ENCODE results near the gene PRR35. TPM values are rescaled to one million over a fixed set of nuclear protein-coding genes. Genes with fewer than 3 reads are reported as not detected.

PRR35 gene
- total RNA-seq, 2 experiments from 2014 or later: not detected

- DNase-seq: no peak
- CTCF ChIA-PET: no interaction called here
- H3K36me3 Mint-ChIP-seq (ENCODE audit: low read depth): peaks cover 3% of the 10 kb centered on the region
- H3K27ac Mint-ChIP-seq: no peak overlapping the region
- intact Hi-C loops (cut with micrococcal nuclease): no loop called here
- H3K27me3 Mint-ChIP-seq (ENCODE audit: low read depth): peaks cover 2% of the 10 kb centered on the region
- H3K4me1 Mint-ChIP-seq (ENCODE audit: low read depth): no peaks in the 10 kb centered on the region
- no peak overlapping the region for H3K4me3 Mint-ChIP-seq
- H3K9me3 Mint-ChIP-seq: no peaks in the 10 kb centered on the region
These were observed 3.6 kb upstream of the PRR35 start for GRCh38 chr16:556474-557173.

- Mint-ChIP-seq H3K9me3 (no peaks in the 10 kb centered on the region), H3K4me1 (ENCODE audit: low read depth) (no peaks in the 10 kb centered on the region), H3K27me3 (ENCODE audit: low read depth) (peaks cover 2% of the 10 kb centered on the region), H3K4me3 (no peak overlapping the region), H3K36me3 (ENCODE audit: low read depth) (peaks cover 3% of the 10 kb centered on the region), H3K27ac (no peak overlapping the region)
- CTCF ChIA-PET: no interaction called here
- DNase-seq: no peak
- intact Hi-C loops (cut with micrococcal nuclease): no loop called here
These were observed 2.5 kb upstream of the PRR35 start for GRCh38 chr16:557463-558297.

DNA sequence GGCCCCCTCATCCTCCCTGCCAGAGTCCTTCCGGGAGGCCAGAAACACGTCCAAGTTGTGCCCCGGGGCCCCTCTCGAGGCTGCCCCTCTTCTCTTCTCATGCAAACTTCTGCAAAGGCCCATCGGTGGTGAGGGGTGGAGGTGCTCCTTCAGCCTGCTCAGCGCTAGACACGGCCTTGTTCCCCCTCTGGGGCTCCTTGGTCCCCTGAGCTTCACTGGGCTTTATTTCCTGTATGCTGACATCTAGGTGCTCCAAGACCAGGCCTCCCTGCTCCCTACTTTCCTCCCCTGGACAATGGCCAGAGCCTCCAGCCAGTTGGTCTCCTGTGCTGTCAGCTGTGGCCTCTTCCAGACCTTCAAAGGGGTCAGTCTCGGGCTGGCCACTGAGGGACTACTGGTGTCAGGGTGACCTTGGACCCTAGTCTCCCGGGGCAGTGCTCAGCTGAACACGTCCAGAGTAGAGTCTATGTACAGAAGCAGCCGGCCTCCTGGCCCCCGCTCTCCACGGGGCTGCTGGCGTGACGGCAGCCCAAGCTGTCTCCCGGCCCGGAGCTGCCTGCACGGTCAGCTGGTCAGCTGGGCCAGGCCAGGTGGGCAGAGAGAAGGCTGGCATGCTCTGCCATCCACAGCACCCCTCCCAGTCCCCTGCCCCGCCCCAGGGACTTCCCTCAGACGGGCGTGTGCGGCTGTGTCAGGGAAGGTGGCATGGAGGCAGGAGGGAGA lies 1.7 kb upstream of the PRR35 start:
- no peaks in the 10 kb centered on the region for H3K9me3 Mint-ChIP-seq
- no peaks in the 10 kb centered on the region for H3K4me1 Mint-ChIP-seq (ENCODE audit: low read depth)
- peaks cover 3% of the 10 kb centered on the region for H3K36me3 Mint-ChIP-seq (ENCODE audit: low read depth)
- no peak overlapping the region for H3K4me3 Mint-ChIP-seq
- H3K27me3 Mint-ChIP-seq (ENCODE audit: low read depth): peaks cover 2% of the 10 kb centered on the region
- no peak for DNase-seq
- intact Hi-C loops (cut with micrococcal nuclease): no loop called here
- CTCF ChIA-PET: no interaction called here
- H3K27ac Mint-ChIP-seq: no peak overlapping the region

DNA sequence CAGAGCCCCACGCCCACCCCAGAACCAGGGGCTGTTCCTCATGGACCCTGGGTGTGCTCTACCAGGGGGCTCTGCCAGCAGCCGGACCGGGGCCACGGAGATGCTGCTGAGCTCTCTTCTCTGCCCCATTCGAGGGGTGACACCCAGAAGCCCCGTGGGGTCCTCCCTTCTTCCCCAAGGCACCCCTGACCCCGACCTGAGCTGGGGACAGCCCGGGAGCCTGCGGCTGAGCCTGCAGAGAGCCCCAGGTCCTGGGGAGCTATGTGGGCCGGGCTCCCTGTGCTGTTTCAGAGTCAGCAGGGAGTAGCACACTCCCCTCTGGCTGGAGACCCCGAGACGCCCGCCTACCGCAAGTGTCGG lies 1.2 kb upstream of the PRR35 start:
- no peak for DNase-seq
- Mint-ChIP-seq H3K9me3 (no peaks in the 10 kb centered on the region), H3K4me3 (no peak overlapping the region), H3K4me1 (ENCODE audit: low read depth) (no peaks in the 10 kb centered on the region), H3K27me3 (ENCODE audit: low read depth) (peaks cover 2% of the 10 kb centered on the region), H3K27ac (no peak overlapping the region), H3K36me3 (ENCODE audit: low read depth) (peaks cover 3% of the 10 kb centered on the region)
- intact Hi-C loops (cut with micrococcal nuclease): no loop called here
- CTCF ChIA-PET: no interaction called here

DNA sequence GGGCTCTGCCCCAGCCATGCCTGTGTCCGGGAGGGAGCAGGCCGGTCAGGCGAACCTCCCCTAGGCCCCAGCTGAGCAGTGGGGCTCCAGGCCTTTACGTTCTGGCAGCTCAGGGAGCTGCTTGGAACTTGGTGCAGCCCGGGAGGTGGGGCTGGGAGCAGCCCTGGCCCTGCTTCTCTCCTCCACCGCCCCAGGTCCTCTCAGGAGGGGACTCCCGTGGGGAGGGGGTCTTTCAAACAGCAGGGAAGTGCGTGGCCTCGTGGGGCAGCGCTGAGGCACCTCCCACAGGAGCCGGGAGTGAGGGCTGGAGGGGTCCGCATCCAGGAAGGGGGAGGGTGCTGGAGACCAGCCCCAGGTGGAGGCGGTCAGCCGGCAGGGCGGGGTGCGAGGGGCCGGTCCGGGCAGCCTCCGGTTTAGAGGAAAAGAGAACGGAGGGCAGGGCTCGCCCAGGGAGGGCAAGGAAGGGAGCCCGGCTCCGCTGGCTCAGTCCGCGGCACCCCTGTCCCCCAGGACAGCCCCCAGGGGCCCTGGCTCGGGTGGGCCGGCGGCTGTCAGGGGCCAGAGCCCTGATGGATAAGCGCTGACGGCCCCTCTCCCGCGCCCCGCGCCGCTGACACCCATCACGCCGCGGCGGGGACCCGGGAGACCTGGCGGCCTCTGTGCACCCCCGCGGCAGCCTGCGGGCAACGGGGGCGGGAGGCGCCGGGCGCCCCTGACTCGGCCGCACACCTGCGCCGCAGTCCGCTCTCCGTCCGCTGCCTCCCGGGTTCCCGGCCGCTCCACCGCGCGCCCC lies 587 bp upstream of the PRR35 start:
- no peaks in the 10 kb centered on the region for H3K4me1 Mint-ChIP-seq (ENCODE audit: low read depth)

GRCh38 chr16:560701-561412 lies 663 bp downstream of the PRR35 start:
- H3K27me3 Mint-ChIP-seq (ENCODE audit: low read depth): peaks cover 2% of the 10 kb centered on the region
- no peak for DNase-seq
- CTCF ChIA-PET: no interaction called here
- intact Hi-C loops (cut with micrococcal nuclease): no loop called here
- no peaks in the 10 kb centered on the region for H3K4me1 Mint-ChIP-seq (ENCODE audit: low read depth)
- H3K27ac Mint-ChIP-seq: no peak overlapping the region
- H3K4me3 Mint-ChIP-seq: no peak overlapping the region
- H3K36me3 Mint-ChIP-seq (ENCODE audit: low read depth): no peaks in the 10 kb centered on the region
- no peaks in the 10 kb centered on the region for H3K9me3 Mint-ChIP-seq

More for the DNA sequence above, 587 bp upstream of the PRR35 start:
- Mint-ChIP-seq H3K36me3 (ENCODE audit: low read depth) (no peaks in the 10 kb centered on the region), H3K9me3 (no peaks in the 10 kb centered on the region), H3K27ac (no peak overlapping the region), H3K4me3 (no peak overlapping the region), H3K27me3 (ENCODE audit: low read depth) (peaks cover 2% of the 10 kb centered on the region)
- intact Hi-C loops (cut with micrococcal nuclease): no loop called here
- no peak for DNase-seq
- CTCF ChIA-PET: no interaction called here

- Mint-ChIP-seq H3K4me1 (ENCODE audit: low read depth) (peaks cover under 1% of the 10 kb centered on the region), H3K9me3 (no peaks in the 10 kb centered on the region), H3K36me3 (ENCODE audit: low read depth) (no peaks in the 10 kb centered on the region), H3K27me3 (ENCODE audit: low read depth) (peaks cover 2% of the 10 kb centered on the region), H3K4me3 (no peak overlapping the region), H3K27ac (no peak overlapping the region)
- intact Hi-C loops (cut with micrococcal nuclease): no loop called here
- DNase-seq: no peak
- CTCF ChIA-PET: no interaction called here
These were observed 1.2 kb downstream of the PRR35 start for GRCh38 chr16:561413-561794.

DNA sequence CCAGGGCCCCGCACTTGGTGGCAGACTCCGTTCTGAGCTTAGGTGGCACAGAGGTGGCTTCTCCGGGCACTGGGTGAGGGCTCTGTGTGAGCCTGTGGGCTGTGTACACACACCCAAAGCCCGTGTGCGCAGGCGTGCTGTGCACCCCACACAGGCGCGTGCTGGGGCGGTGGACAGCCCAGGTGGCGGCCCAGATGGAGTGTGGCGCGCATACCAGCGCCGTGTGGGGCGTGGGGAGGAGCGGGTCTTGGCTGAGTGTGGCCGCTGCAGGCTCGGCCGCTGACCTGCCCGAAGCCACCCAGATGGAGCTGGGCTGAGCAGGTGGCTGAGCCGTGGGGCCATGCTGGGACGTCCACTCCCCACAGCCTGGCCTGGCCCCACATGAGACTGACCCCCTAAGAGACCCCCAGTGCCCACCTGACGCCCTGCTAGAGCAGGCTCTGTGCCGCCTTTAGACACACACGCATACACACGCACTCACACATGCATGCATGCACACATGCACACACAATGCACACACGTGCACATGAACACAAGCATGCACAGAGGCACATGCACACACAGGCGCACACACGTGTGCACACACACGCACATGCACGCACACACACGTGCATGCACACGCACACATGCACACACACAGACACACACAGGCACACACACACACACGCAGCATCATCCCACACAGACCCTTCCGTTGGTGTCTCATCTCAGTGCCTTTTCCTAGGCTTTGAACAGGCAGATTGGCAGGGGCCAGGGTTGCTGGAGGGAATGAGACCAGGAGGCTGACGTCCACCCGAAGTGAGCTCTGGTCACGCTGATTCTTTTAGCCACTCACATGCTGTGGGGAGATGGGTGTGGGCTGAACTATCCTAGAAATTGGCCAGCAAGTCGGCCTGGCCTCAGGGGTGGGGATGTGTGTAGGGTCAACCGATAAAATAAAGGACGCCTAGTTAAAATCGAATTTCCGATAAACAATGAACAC lies 2.1 kb downstream of the PRR35 start:
- DNase-seq: no peak
- no peak overlapping the region for H3K27ac Mint-ChIP-seq
- CTCF ChIA-PET: no interaction called here
- intact Hi-C loops (cut with micrococcal nuclease): no loop called here
- no peak overlapping the region for H3K4me3 Mint-ChIP-seq
- no peaks in the 10 kb centered on the region for H3K9me3 Mint-ChIP-seq
- no peaks in the 10 kb centered on the region for H3K36me3 Mint-ChIP-seq (ENCODE audit: low read depth)
- peaks cover 2% of the 10 kb centered on the region for H3K27me3 Mint-ChIP-seq (ENCODE audit: low read depth)
- H3K4me1 Mint-ChIP-seq (ENCODE audit: low read depth): peaks cover 9% of the 10 kb centered on the region

GRCh38 chr16:563072-563644 lies 3.0 kb downstream of the PRR35 start:
- Mint-ChIP-seq H3K36me3 (ENCODE audit: low read depth) (no peaks in the 10 kb centered on the region), H3K9me3 (no peaks in the 10 kb centered on the region), H3K4me3 (no peak overlapping the region), H3K27me3 (ENCODE audit: low read depth) (peaks cover 2% of the 10 kb centered on the region), H3K4me1 (ENCODE audit: low read depth) (peaks cover 10% of the 10 kb centered on the region), H3K27ac (no peak overlapping the region)
- DNase-seq: no peak
- CTCF ChIA-PET: no interaction called here
- intact Hi-C loops (cut with micrococcal nuclease): no loop called here

DNA sequence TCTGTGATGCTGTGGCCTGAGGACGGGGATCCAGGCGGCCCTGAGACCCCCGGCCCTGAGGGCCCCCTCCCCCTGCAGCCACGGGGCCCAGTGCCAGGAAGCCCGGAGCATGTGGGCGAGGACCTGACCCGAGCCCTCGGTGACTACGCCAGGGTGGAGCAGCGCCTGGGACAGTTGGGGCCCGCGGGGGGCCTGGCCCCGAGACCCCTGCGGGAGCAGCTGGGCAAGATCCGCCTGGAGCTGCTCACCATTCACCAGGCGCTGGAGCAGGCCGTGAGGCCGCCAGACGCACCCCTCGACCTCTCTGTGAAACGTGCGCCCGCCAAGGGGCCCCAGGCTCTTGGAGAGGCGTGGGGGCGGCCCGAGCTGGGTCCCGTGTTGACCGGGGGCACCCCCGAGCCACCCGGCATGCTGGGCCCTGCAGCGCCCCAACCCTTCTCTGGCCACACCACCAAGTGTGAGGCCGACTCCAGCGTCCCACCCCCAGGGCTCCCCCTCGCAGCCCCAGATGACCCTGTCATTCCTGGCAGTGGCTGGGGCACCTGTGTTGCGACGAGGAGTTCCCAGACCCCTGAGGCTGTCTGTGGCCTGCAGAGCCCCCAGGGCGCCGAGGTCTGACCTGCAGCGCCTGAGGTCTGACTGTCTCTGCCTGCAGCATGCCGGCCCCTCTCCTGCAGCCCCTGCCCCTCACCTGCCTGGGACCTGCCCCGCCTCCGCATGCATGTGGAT lies 4.7 kb downstream of the PRR35 start:
- H3K4me1 Mint-ChIP-seq (ENCODE audit: low read depth): peaks cover 17% of the 10 kb centered on the region
- no peaks in the 10 kb centered on the region for H3K27me3 Mint-ChIP-seq (ENCODE audit: low read depth)
- intact Hi-C loops (cut with micrococcal nuclease): no loop called here
- H3K36me3 Mint-ChIP-seq (ENCODE audit: low read depth): no peaks in the 10 kb centered on the region
- no peaks in the 10 kb centered on the region for H3K9me3 Mint-ChIP-seq
- CTCF ChIA-PET: no interaction called here
- no peak overlapping the region for H3K27ac Mint-ChIP-seq
- no peak overlapping the region for H3K4me3 Mint-ChIP-seq
- DNase-seq: no peak

Measured in activated naive CD4-positive, alpha-beta T cell treated with anti-CD3 and anti-CD28 coated beads for 36 hours (primary cell).